MM.1S (cell line): ENCODE measurements around the gene EXOSC7.

Source experiments
- DNase-seq: peaks from one replicate; pipeline ENCODE4 v3.0.0-alpha.2; 2015
- H2AFZ ChIP-seq: fragments of 300-600 bp; sonication (generic); 2 replicates; pipeline ENCODE4 v1.6.0; 2016; ENCODE audit warnings: antibody characterized with exemption, low read length
- H3F3A ChIP-seq: fragments of 300-600 bp; sonication (generic); 2 replicates; pipeline ENCODE4 v1.6.1; 2016; ENCODE audit warnings: mild to moderate bottlenecking, antibody characterized with exemption, low read length, moderate library complexity, mixed read lengths; ENCODE audit not compliant: insufficient read depth
- H3K27ac ChIP-seq: fragments of 300-600 bp; sonication (generic); 2 replicates; pipeline ENCODE4 v1.5.1; 2016; ENCODE audit warnings: mild to moderate bottlenecking, low read length
- H3K27me3 ChIP-seq: fragments of 300-600 bp; sonication (generic); replicated peaks from 2 replicates; pipeline ENCODE4 v1.6.0; 2016; ENCODE audit warnings: low read length; ENCODE audit not compliant: insufficient read depth
- H3K36me3 ChIP-seq: fragments of 300-600 bp; sonication (generic); replicated peaks from 2 replicates; pipeline ENCODE4 v1.6.1; 2016; ENCODE audit warnings: mild to moderate bottlenecking, low read length, mixed read lengths; ENCODE audit not compliant: insufficient read depth
- H3K4me1 ChIP-seq: fragments of 300-600 bp; sonication (generic); 2 replicates; pipeline ENCODE4 v1.6.1; 2016; ENCODE audit warnings: low read length, mixed read lengths
- H3K4me2 ChIP-seq: fragments of 300-600 bp; sonication (generic); 2 replicates; pipeline ENCODE4 v1.6.0; 2016; ENCODE audit warnings: low read depth, low read length
- H3K4me3 ChIP-seq: fragments of 300-600 bp; sonication (generic); 2 replicates; pipeline ENCODE4 v1.5.1; 2016; ENCODE audit warnings: low read length, mixed read lengths
- H3K79me2 ChIP-seq: fragments of 300-600 bp; sonication (generic); 2 replicates; pipeline ENCODE4 v1.6.1; 2016; ENCODE audit warnings: mixed run types, low read length, mixed read lengths
- H3K9ac ChIP-seq: fragments of 300-600 bp; sonication (generic); 2 replicates; pipeline ENCODE4 v1.6.1; 2016; ENCODE audit warnings: low read length, mixed read lengths
- H3K9me2 ChIP-seq: fragments of 300-600 bp; sonication (generic); replicated peaks from 2 replicates; pipeline ENCODE4 v1.6.1; 2016; ENCODE audit warnings: mild to moderate bottlenecking, low read length, mixed read lengths; ENCODE audit not compliant: insufficient read depth
- H3K9me3 ChIP-seq: fragments of 300-600 bp; sonication (generic); replicated peaks from 2 replicates; pipeline ENCODE4 v1.6.1; 2016; ENCODE audit warnings: mild to moderate bottlenecking, low read length, mixed read lengths; ENCODE audit not compliant: insufficient read depth
- H4K20me1 ChIP-seq: fragments of 300-600 bp; sonication (generic); 2 replicates; pipeline ENCODE4 v1.6.1; 2016; ENCODE audit warnings: mild to moderate bottlenecking, low read length, moderate library complexity, mixed read lengths; ENCODE audit not compliant: insufficient read depth
- EZH2 ChIP-seq: fragments of 300-600 bp; sonication (generic); optimal IDR thresholded peaks from 2 replicates; pipeline ENCODE3; 2017; ENCODE audit warnings: low read depth, mild to moderate bottlenecking, antibody characterized with exemption, low read length, mixed read lengths
- EZH2phosphoT487 ChIP-seq: fragments of 300-600 bp; sonication (generic); IDR thresholded peaks from 2 replicates; pipeline ENCODE4 v1.6.1; 2018; ENCODE audit warnings: antibody characterized with exemption, low read length
- TF ChIP-seq, protein P1 (sequence below): fragments of 300-600 bp; sonication (generic); IDR thresholded peaks from 2 replicates; pipeline ENCODE4 v1.5.1; 2016; ENCODE audit warnings: antibody characterized with exemption, low read length, mixed read lengths

Gene EXOSC7

DNA sequence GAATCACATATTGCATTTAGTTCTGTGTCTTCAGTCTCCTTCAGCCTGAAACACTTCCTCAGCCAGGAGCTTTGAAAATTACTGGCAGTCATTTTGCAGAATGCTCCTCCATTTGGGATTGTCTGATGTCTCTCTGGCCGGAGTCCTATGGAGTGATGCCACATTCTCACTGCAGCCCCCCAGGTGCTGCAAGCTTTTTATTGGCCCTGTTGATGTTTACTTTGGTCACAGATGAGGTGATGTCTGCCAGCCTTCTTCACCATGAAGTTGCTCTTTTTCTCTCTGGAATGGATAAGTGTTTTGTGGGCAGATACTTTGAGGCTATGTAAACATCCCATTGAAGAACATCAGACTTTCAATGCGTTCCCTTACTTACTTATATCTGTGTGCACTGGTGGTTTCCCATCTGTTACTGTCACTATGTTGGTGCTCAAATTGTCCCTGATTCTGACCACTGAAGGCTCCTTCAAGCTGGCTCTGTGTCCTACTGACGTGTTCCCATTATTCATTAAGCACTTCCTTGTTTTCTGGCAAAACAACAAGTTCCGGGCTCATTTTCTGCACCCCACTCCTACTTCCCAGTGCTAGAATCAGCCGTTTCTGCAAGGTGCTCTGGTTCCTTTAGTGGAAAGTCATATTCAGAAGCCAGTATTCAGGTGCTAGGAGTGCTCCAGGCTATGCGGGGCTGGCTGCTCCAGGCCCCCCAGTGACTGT lies 48.7 kb downstream of the EXOSC7 start:
- Histone ChIP-seq H3K36me3 (no peaks in the 10 kb centered on the region), H3K9me2 (no peaks in the 10 kb centered on the region)

DNA sequence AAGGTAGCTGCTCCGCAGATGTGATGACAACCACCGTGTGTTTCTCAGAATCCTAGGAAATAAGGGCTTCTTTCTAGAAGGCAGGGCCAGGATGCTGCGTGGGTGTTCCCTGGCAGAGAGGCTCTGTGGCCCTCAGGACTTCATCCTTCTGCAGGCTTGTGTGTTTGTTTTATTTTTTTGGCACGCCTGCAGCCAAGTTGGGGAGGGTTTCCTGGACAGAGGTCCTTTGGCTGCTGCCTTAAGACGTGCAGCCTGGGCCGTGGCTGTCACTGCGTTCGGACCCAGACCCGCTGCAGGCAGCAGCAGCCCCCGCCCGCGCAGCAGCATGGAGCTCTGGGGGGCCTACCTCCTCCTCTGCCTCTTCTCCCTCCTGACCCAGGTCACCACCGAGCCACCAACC lies 50.0 kb downstream of the EXOSC7 start, which contains the start of gene CLEC3B:
Gene CLEC3B (plus strand): TSS at position 266 of the 400 bp plus-strand sequence. CDS start 60 bp downstream, at position 326.
- H4K20me1 ChIP-seq = no peaks in the 10 kb centered on the region
- H2AFZ ChIP-seq = no peak within 1 kb of the TSS
- TF ChIP-seq, protein P1, sequence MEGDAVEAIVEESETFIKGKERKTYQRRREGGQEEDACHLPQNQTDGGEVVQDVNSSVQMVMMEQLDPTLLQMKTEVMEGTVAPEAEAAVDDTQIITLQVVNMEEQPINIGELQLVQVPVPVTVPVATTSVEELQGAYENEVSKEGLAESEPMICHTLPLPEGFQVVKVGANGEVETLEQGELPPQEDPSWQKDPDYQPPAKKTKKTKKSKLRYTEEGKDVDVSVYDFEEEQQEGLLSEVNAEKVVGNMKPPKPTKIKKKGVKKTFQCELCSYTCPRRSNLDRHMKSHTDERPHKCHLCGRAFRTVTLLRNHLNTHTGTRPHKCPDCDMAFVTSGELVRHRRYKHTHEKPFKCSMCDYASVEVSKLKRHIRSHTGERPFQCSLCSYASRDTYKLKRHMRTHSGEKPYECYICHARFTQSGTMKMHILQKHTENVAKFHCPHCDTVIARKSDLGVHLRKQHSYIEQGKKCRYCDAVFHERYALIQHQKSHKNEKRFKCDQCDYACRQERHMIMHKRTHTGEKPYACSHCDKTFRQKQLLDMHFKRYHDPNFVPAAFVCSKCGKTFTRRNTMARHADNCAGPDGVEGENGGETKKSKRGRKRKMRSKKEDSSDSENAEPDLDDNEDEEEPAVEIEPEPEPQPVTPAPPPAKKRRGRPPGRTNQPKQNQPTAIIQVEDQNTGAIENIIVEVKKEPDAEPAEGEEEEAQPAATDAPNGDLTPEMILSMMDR = no peak
- TF ChIP-seq EZH2 = no peak
- TF ChIP-seq EZH2phosphoT487 = no peak
- no peaks in the 10 kb centered on the region for H3K9me3 ChIP-seq
- H3K79me2 ChIP-seq = no peaks in the 10 kb centered on the region
- no peaks in the 10 kb centered on the region for H3F3A ChIP-seq
- no peak within 1 kb of the TSS for H3K27ac ChIP-seq
- no peak within 1 kb of the TSS for H3K4me3 ChIP-seq
- no peaks in the 10 kb centered on the region for H3K9me2 ChIP-seq
- no peak for DNase-seq
- no peaks in the 10 kb centered on the region for H3K27me3 ChIP-seq
- H3K9ac ChIP-seq = no peak within 1 kb of the TSS
- H3K4me1 ChIP-seq = no peaks in the 10 kb centered on the region
- H3K4me2 ChIP-seq = no peak within 1 kb of the TSS
- no peaks in the 10 kb centered on the region for H3K36me3 ChIP-seq

More for the DNA sequence above, 48.7 kb downstream of the EXOSC7 start:
- no peaks in the 10 kb centered on the region for H3K79me2 ChIP-seq
- H3K9me3 ChIP-seq = no peaks in the 10 kb centered on the region
- no peak overlapping the region for H2AFZ ChIP-seq
- no peak overlapping the region for H3K27ac ChIP-seq
- H3K27me3 ChIP-seq = no peaks in the 10 kb centered on the region
- H4K20me1 ChIP-seq = no peaks in the 10 kb centered on the region
- H3K4me1 ChIP-seq = no peaks in the 10 kb centered on the region
- no peak for DNase-seq
- no peak overlapping the region for H3K4me2 ChIP-seq
- TF ChIP-seq, protein P1 = no peak
- TF ChIP-seq EZH2phosphoT487 (no peak), EZH2 (no peak)
- no peak overlapping the region for H3K9ac ChIP-seq
- no peak overlapping the region for H3K4me3 ChIP-seq
- H3F3A ChIP-seq = no peaks in the 10 kb centered on the region

DNA sequence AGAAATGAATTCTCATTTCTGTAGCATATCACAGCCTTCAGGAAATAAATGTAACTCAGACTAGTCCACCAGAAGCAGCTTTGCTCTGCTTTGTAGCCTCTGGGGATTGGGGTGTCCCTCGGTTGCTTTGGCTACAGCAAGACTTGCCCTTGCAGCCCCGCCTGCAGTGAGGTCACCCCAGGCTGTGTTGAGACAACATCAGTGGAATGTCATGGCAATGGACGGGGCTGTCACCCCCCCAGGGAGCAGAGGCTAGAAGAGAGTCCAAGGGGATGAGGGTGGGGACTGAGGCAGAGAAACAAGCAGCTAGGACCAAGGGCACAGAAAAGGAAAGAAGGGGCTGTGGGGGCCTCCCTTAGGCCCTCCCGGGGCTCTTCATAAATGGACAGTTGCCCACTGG lies 50.9 kb downstream of the EXOSC7 start:
- no peak for TF ChIP-seq EZH2
- no peak for TF ChIP-seq EZH2phosphoT487
- TF ChIP-seq, protein P1 = no peak
- Histone ChIP-seq H3K4me1 (no peaks in the 10 kb centered on the region), H4K20me1 (no peaks in the 10 kb centered on the region), H3K9me2 (no peaks in the 10 kb centered on the region), H3K36me3 (no peaks in the 10 kb centered on the region), H3K4me2 (no peak overlapping the region), H3K4me3 (no peak overlapping the region), H2AFZ (no peak overlapping the region), H3K9ac (no peak overlapping the region), H3K9me3 (no peaks in the 10 kb centered on the region), H3F3A (no peaks in the 10 kb centered on the region), H3K79me2 (no peaks in the 10 kb centered on the region), H3K27ac (no peak overlapping the region), H3K27me3 (no peaks in the 10 kb centered on the region)
- DNase-seq = no peak
